Measurements from ENCODE around the gene STXBP1. TPM values are rescaled to one million over a fixed set of nuclear protein-coding genes. Genes with fewer than 3 reads are reported as not detected.

The STXBP1 gene
- total and polyA plus RNA-seq, 2 of the 13 experiments (the other 11 are each of a cell fraction or from before 2014, with no cell fraction given): 2.9 TPM

DNA sequence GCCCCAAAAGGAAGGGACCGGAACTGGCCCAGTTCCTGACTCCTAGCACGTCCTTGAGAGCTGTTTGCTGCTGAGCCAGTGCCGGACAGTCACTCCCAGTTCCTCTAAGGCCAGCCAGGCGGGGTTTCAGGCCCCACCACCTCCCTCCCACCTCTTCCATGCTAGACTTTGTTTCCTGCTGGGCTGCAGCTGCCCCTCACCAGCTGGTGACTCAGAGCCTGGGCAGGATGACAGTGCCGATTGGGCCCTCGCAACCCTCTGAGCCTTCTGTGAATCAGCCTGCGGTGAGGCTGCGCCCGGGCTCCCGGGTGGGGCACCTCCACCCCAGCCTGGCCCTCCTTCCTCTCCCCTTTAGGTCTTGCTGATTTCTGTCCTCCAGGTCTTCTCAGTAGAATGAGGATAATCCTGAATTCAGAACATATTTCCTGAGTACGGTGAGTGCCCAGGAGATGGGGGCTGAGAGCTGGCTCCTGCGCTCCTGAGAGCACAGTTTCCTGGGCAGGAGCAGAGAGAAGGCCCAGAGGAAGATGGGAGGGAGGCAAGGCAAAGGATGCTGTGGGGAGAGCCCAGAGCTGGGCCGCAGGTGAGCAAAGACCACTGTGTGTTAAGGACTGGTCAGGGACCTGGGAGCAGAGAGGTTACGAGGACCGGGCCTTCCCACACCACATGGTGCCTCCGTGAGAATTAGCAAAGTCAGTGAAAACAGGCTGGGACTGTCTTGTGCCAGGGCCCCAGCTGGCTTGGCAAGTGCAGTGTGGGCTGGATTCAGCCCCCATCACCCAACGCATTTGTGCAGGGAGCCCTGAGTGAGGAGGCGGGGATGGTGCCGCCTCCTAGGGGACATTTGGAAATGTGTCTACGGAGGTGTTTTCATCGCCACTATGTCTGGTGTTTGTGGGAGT, 32.9 kb upstream of the STXBP1 start (continued):
- TF ChIP-seq PRDM15 (CRISPR knock-in tag; IDR thresholded peaks at IDR 0.05) (0 out of 2 replicates have a peak, but pooled peaks have one; percentile 55), JUND (CRISPR knock-in tag; IDR thresholded peaks at IDR 0.05) (peak; percentile 82), ZNF121 (CRISPR knock-in tag; IDR thresholded peaks at IDR 0.05) (0 out of 2 replicates have a peak, but pooled peaks have one; percentile 32), IKZF5 (CRISPR knock-in tag; IDR thresholded peaks at IDR 0.05) (peak; percentile 72; the same call in 1 of the 2 replicates), SOX6 (IDR thresholded peaks at IDR 0.05) (no peak), SOX6 (CRISPR knock-in tag; IDR thresholded peaks at IDR 0.05) (peak; percentile 35; the same call in 1 of the 2 replicates), ZNF614 (CRISPR knock-in tag; IDR thresholded peaks at IDR 0.05; ENCODE audit: borderline replicate concordance) (peak; percentile 49; the same call in 1 of the 2 replicates), ZHX1 (CRISPR knock-in tag; IDR thresholded peaks at IDR 0.05; ENCODE audit: low read depth) (no peak), GTF3A (CRISPR knock-in tag; conservative IDR thresholded peaks at IDR 0.05) (no peak), EP300 (IDR thresholded peaks at IDR 0.05; ENCODE audit: low read depth in 2 of 2, low read length in 2 of 2) (peak in 1 of 2 experiments; percentile 49; a peak in 2 of 4 replicates), EP300 (CRISPR knock-in tag; IDR thresholded peaks at IDR 0.05; ENCODE audit: borderline replicate concordance) (peak; percentile 71), ZNF326 (CRISPR knock-in tag; IDR thresholded peaks at IDR 0.05; ENCODE audit: borderline replicate concordance) (no peak), HCFC1 (IDR thresholded peaks at IDR 0.05; ENCODE audit: low read depth, low read length) (no peak)
- TF ChIP-seq, protein P1, sequence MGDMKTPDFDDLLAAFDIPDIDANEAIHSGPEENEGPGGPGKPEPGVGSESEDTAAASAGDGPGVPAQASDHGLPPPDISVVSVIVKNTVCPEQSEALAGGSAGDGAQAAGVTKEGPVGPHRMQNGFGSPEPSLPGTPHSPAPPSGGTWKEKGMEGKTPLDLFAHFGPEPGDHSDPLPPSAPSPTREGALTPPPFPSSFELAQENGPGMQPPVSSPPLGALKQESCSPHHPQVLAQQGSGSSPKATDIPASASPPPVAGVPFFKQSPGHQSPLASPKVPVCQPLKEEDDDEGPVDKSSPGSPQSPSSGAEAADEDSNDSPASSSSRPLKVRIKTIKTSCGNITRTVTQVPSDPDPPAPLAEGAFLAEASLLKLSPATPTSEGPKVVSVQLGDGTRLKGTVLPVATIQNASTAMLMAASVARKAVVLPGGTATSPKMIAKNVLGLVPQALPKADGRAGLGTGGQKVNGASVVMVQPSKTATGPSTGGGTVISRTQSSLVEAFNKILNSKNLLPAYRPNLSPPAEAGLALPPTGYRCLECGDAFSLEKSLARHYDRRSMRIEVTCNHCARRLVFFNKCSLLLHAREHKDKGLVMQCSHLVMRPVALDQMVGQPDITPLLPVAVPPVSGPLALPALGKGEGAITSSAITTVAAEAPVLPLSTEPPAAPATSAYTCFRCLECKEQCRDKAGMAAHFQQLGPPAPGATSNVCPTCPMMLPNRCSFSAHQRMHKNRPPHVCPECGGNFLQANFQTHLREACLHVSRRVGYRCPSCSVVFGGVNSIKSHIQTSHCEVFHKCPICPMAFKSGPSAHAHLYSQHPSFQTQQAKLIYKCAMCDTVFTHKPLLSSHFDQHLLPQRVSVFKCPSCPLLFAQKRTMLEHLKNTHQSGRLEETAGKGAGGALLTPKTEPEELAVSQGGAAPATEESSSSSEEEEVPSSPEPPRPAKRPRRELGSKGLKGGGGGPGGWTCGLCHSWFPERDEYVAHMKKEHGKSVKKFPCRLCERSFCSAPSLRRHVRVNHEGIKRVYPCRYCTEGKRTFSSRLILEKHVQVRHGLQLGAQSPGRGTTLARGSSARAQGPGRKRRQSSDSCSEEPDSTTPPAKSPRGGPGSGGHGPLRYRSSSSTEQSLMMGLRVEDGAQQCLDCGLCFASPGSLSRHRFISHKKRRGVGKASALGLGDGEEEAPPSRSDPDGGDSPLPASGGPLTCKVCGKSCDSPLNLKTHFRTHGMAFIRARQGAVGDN (CRISPR knock-in tag; IDR thresholded peaks at IDR 0.05): peak; percentile 95
- TF ChIP-seq, protein P2, sequence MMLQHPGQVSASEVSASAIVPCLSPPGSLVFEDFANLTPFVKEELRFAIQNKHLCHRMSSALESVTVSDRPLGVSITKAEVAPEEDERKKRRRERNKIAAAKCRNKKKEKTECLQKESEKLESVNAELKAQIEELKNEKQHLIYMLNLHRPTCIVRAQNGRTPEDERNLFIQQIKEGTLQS (CRISPR knock-in tag; IDR thresholded peaks at IDR 0.05): peak; percentile 67; the same call in 1 of the 2 replicates

Data from HepG2 (cell line).